Fibroblast of lung (primary cell): ENCODE data around the gene GET4. TPM values are rescaled to one million over a fixed set of nuclear protein-coding genes. Genes with fewer than 3 reads are reported as not detected.

Source experiments
- DNase-seq, 2 donors: peaks; one replicate each; pipeline versions ENCODE4 v3.0.0 to v3.0.0-alpha.2; 2010; ENCODE audit warnings: low read depth in 2 of 2
- H2AFZ ChIP-seq: 2 replicates; pipeline ENCODE4 v1.5.1; 2012; ENCODE audit warnings: low read length, control low read depth, inconsistent platforms
- H3K27ac ChIP-seq: 2 replicates; pipeline ENCODE4 v1.5.1; 2011; ENCODE audit warnings: low read length, control low read depth; ENCODE audit not compliant: insufficient read depth
- H3K27me3 ChIP-seq: 2 replicates; pipeline ENCODE4 v1.5.1; 2011; ENCODE audit warnings: mild to moderate bottlenecking, low read length; ENCODE audit not compliant: control insufficient read depth, insufficient read depth
- H3K36me3 ChIP-seq: 2 replicates; pipeline ENCODE4 v1.5.1; 2011; ENCODE audit warnings: low read length; ENCODE audit not compliant: control insufficient read depth, insufficient read depth
- H3K4me1 ChIP-seq: 2 replicates; pipeline ENCODE4 v1.5.1; 2011; ENCODE audit warnings: low read length; ENCODE audit not compliant: control insufficient read depth, insufficient read depth; ENCODE audit errors: extremely low read depth
- H3K4me2 ChIP-seq: 2 replicates; pipeline ENCODE4 v1.5.1; 2011; ENCODE audit warnings: low read length, control low read depth; ENCODE audit not compliant: insufficient read depth; ENCODE audit errors: extremely low read depth
- H3K4me3 ChIP-seq, 4 experiments: fragments of 200-600 bp in 1 of 4; sonication (generic) in 1 of 4; replicated peaks in 1 of 4; 2 replicates each; pipeline ENCODE4 v1.5.1; 2011 to 2016; ENCODE audit warnings: low read length in 4 of 4, low read depth in 3 of 4, mild to moderate bottlenecking in 3 of 4, control low read depth in 2 of 4, inconsistent platforms in 1 of 4, mixed read lengths in 1 of 4; ENCODE audit not compliant: insufficient read depth in 1 of 4; ENCODE audit errors: control extremely low read depth in 1 of 4
- H3K79me2 ChIP-seq: 2 replicates; pipeline ENCODE4 v1.5.1; 2012; ENCODE audit warnings: mild to moderate bottlenecking, low read length, inconsistent platforms; ENCODE audit not compliant: control insufficient read depth, insufficient read depth
- H3K9ac ChIP-seq: 2 replicates; pipeline ENCODE4 v1.5.1; 2011; ENCODE audit warnings: mild to moderate bottlenecking, low read length, control low read depth; ENCODE audit not compliant: insufficient read depth
- H3K9me3 ChIP-seq: 2 replicates; pipeline ENCODE4 v1.5.1; 2012; ENCODE audit warnings: low read depth, low read length; ENCODE audit not compliant: control insufficient read depth, insufficient read depth
- H4K20me1 ChIP-seq: 2 replicates; pipeline ENCODE4 v1.5.1; 2011; ENCODE audit warnings: low read length; ENCODE audit not compliant: control insufficient read depth, insufficient read depth; ENCODE audit errors: extremely low read depth
- CTCF ChIP-seq, 2 donors: IDR thresholded peaks in 1 of 2; conservative IDR thresholded peaks in 1 of 2; 1 replicate in 1 of 2; 2 replicates in 1 of 2; pipeline ENCODE4 v1.5.1; 2011 to 2012; ENCODE audit warnings: low read length in 2 of 2, control low read depth in 1 of 2, inconsistent platforms in 1 of 2, low read depth in 1 of 2, mild to moderate bottlenecking in 1 of 2
- EZH2 ChIP-seq: IDR thresholded peaks from 2 replicates; pipeline ENCODE4 v1.5.1; 2012; ENCODE audit warnings: low read length, control low read depth, mild to moderate bottlenecking; ENCODE audit errors: missing control alignments
- polyA plus RNA-seq, 2 donors: library from polyadenylated mRNA; depleted of rRNA in 1 of 2; stranded (reverse) in 1 of 2; unstranded in 1 of 2; fragments of >200 nt; gene quantifications; 2 replicates each; pipeline ENCODE4 v1.2.1, GENCODE V29; 2011 to 2012; ENCODE audit warnings: missing spikeins in 1 of 2
- total RNA-seq: library from RNA; depleted of rRNA; stranded (reverse); fragments of >200 nt; gene quantifications from 2 replicates; pipeline ENCODE4 v1.2.1, GENCODE V29; 2014

Gene GET4
- total and polyA plus RNA-seq, 2 donors (not counting 1 experiment from before 2014, with no cell fraction given): 13.4 to 23.1 TPM

- TF ChIP-seq EZH2: no peak
- TF ChIP-seq CTCF (conservative IDR thresholded peaks at IDR 0.05 in 1 of 2, IDR thresholded peaks at IDR 0.05 in 1 of 2; ENCODE audit: low read depth in 1 of 2, low read length in 2 of 2): no peak
- Histone ChIP-seq H2AFZ (no peak overlapping the region), H3K4me3 (no peak overlapping the region), H3K9me3 (no peaks in the 10 kb centered on the region), H4K20me1 (no peaks in the 10 kb centered on the region), H3K4me2 (no peak overlapping the region), H3K9ac (no peak overlapping the region), H3K27ac (no peak overlapping the region), H3K4me1 (peaks cover 2% of the 10 kb centered on the region), H3K27me3 (no peaks in the 10 kb centered on the region), H3K36me3 (no peaks in the 10 kb centered on the region), H3K79me2 (no peaks in the 10 kb centered on the region)
- no peak for DNase-seq
These were observed 49.2 kb downstream of the GET4 start for GRCh38 chr7:925601-926000.

- no peak overlapping the region for H2AFZ ChIP-seq
- H3K36me3 ChIP-seq: no peaks in the 10 kb centered on the region
- H4K20me1 ChIP-seq: no peaks in the 10 kb centered on the region
These were observed 50.0 kb downstream of the GET4 start for GRCh38 chr7:926061-927030.

More at GRCh38 chr7:926061-927030, 50.0 kb downstream of the GET4 start:
- H3K79me2 ChIP-seq: no peaks in the 10 kb centered on the region
- no peaks in the 10 kb centered on the region for H3K27me3 ChIP-seq
- no peak for DNase-seq
- no peak overlapping the region for H3K4me2 ChIP-seq
- no peak overlapping the region for H3K9ac ChIP-seq
- no peak overlapping the region for H3K27ac ChIP-seq
- TF ChIP-seq EZH2: no peak
- no peak for TF ChIP-seq CTCF (conservative IDR thresholded peaks at IDR 0.05 in 1 of 2, IDR thresholded peaks at IDR 0.05 in 1 of 2; ENCODE audit: low read depth in 1 of 2, low read length in 2 of 2)
- H3K4me3 ChIP-seq: no peak overlapping the region
- no peaks in the 10 kb centered on the region for H3K9me3 ChIP-seq
- peaks cover 2% of the 10 kb centered on the region for H3K4me1 ChIP-seq
